H1 (cell line): ENCODE results near the gene RB1. TPM values are rescaled to one million over a fixed set of nuclear protein-coding genes. Genes with fewer than 3 reads are reported as not detected.

Experiments
- CTCF ChIA-PET: fragments of 300-600 bp; sonication (Branson Sonifier 250); formaldehyde crosslinking; loops from one replicate; lab custom pipeline; 2021; ENCODE audit not compliant: partially characterized antibody; lab: Charles Lee
- POLR2A ChIA-PET: fragments of 300-600 bp; sonication (Branson Sonifier 250); formaldehyde crosslinking; loops from one replicate; lab custom pipeline; 2021; ENCODE audit warnings: inconsistent platforms; ENCODE audit not compliant: partially characterized antibody; lab: Charles Lee
- DNase-seq, 2 experiments: peaks; one replicate each; pipeline versions ENCODE4 v3.0.0 to v3.0.0-alpha.2; 2010 to 2022; ENCODE audit warnings: low spot score in 2 of 2, low read depth in 1 of 2, mixed read lengths in 1 of 2
- FAIRE-seq: peaks from 2 replicates; lab custom pipeline; 2011; peaks lifted over from hg19 to GRCh38; lab: Jason Lieb, UNC
- H2AFZ ChIP-seq: 2 replicates; pipeline ENCODE4 v1.8.1; 2012; ENCODE audit warnings: low read length, inconsistent platforms
- H2AK5ac ChIP-seq: 2 replicates; pipeline ENCODE4 v1.6.1; 2013; ENCODE audit warnings: low read depth, low read length
- H2BK120ac ChIP-seq: replicated peaks from 2 replicates; pipeline ENCODE3; 2013; ENCODE audit warnings: low read depth, low read length, inconsistent platforms
- H2BK12ac ChIP-seq: 2 replicates; pipeline ENCODE4 v1.6.1; 2013; ENCODE audit warnings: low read depth, low read length
- H2BK15ac ChIP-seq: 2 replicates; pipeline ENCODE4 v1.6.1; 2013; ENCODE audit warnings: low read length
- H2BK20ac ChIP-seq: 2 replicates; pipeline ENCODE4 v1.6.1; 2013; ENCODE audit warnings: low read length
- H2BK5ac ChIP-seq: 2 replicates; pipeline ENCODE4 v1.6.1; 2013; ENCODE audit warnings: low read depth, low read length
- H3K14ac ChIP-seq: 2 replicates; pipeline ENCODE4 v1.6.1; 2013; ENCODE audit warnings: inconsistent platforms; ENCODE audit not compliant: insufficient read length
- H3K18ac ChIP-seq: 2 replicates; pipeline ENCODE4 v1.6.1; 2013; ENCODE audit warnings: low read length; ENCODE audit errors: extremely low read depth
- H3K23ac ChIP-seq: 2 replicates; pipeline ENCODE4 v1.6.1; 2013; ENCODE audit warnings: inconsistent platforms; ENCODE audit not compliant: insufficient read length
- H3K23me2 ChIP-seq: 2 replicates; pipeline ENCODE4 v1.6.1; 2013; ENCODE audit warnings: low read depth, low read length
- H3K27ac ChIP-seq: 2 replicates; pipeline ENCODE4 v1.6.1; 2011; ENCODE audit warnings: low read depth, low read length, inconsistent platforms
- H3K27me3 ChIP-seq, 4 experiments: replicated peaks in 1 of 4; 1 replicate in 1 of 4; 2 replicates in 3 of 4; pipeline versions ENCODE4 v1.6.1 to v1.8.1; 2011 to 2013; ENCODE audit warnings: low read length in 3 of 4, mild to moderate bottlenecking in 3 of 4, inconsistent platforms in 2 of 4, mixed read lengths in 2 of 4, moderate library complexity in 1 of 4; ENCODE audit not compliant: control insufficient read depth in 3 of 4, insufficient read depth in 3 of 4; ENCODE audit errors: extremely low read depth in 1 of 4
- H3K36me3 ChIP-seq, 4 experiments: 2 replicates each; pipeline versions ENCODE4 v1.6.1 to v1.8.1; 2011 to 2013; ENCODE audit warnings: mild to moderate bottlenecking in 4 of 4, low read length in 3 of 4, moderate library complexity in 2 of 4, control low read depth in 1 of 4, inconsistent platforms in 1 of 4; ENCODE audit not compliant: insufficient read depth in 4 of 4, control insufficient read depth in 2 of 4
- H3K4ac ChIP-seq: replicated peaks from 2 replicates; pipeline ENCODE3; 2013; ENCODE audit warnings: low read length, low read depth, mixed read lengths, inconsistent platforms; ENCODE audit not compliant: insufficient read length
- H3K4me1 ChIP-seq, 4 experiments: replicated peaks in 1 of 4; 1 replicate in 1 of 4; 2 replicates in 3 of 4; pipeline versions ENCODE4 v1.6.1 to v1.8.1; 2011 to 2013; ENCODE audit warnings: low read length in 3 of 4, inconsistent platforms in 2 of 4, mixed read lengths in 1 of 4; ENCODE audit not compliant: insufficient read depth in 4 of 4, control insufficient read depth in 3 of 4
- H3K4me2 ChIP-seq, 2 experiments: 2 replicates each; pipeline versions ENCODE4 v1.6.1 to v1.8.1; 2011 to 2013; ENCODE audit warnings: low read depth in 2 of 2, low read length in 2 of 2, control low read depth in 1 of 2, inconsistent platforms in 1 of 2, mild to moderate bottlenecking in 1 of 2; ENCODE audit not compliant: insufficient read depth in 1 of 2
- H3K4me3 ChIP-seq, 4 experiments: fragments of 200-600, 300-600 bp in 1 of 4; sonication (generic), shearing (Covaris generic), sonication (Bioruptor Twin) in 1 of 4; 2 replicates each; pipeline versions ENCODE4 v1.5.1 to v1.8.1; 2011 to 2016; ENCODE audit warnings: low read length in 4 of 4, low read depth in 3 of 4, control low read depth in 2 of 4, inconsistent platforms in 2 of 4, mild to moderate bottlenecking in 2 of 4, mixed read lengths in 1 of 4, moderate library complexity in 1 of 4; ENCODE audit not compliant: insufficient read depth in 2 of 4; ENCODE audit errors: extremely low read depth in 1 of 4
- H3K56ac ChIP-seq: replicated peaks from 2 replicates; pipeline ENCODE3; 2013; ENCODE audit warnings: low read depth, mild to moderate bottlenecking, mixed read lengths, low read length, inconsistent platforms; ENCODE audit not compliant: insufficient read length
- H3K79me1 ChIP-seq: 2 replicates; pipeline ENCODE4 v1.6.1; 2013; ENCODE audit warnings: low read depth, low read length, control low read depth
- H3K79me2 ChIP-seq, 2 experiments: 2 replicates each; pipeline versions ENCODE4 v1.6.1 to v1.8.1; 2012 to 2013; ENCODE audit warnings: low read length in 2 of 2, mild to moderate bottlenecking in 2 of 2, inconsistent platforms in 1 of 2; ENCODE audit not compliant: insufficient read depth in 2 of 2, control insufficient read depth in 1 of 2
- H3K9ac ChIP-seq, 4 experiments: replicated peaks in 1 of 4; 1 replicate in 1 of 4; 2 replicates in 3 of 4; pipeline versions ENCODE4 v1.6.1 to v1.8.1; 2011 to 2013; ENCODE audit warnings: low read depth in 3 of 4, low read length in 3 of 4, control low read depth in 2 of 4, mild to moderate bottlenecking in 2 of 4, moderate library complexity in 2 of 4, inconsistent platforms in 1 of 4; ENCODE audit errors: extremely low read depth in 1 of 4
- H3K9me3 ChIP-seq, 2 experiments: 2 replicates each; pipeline versions ENCODE4 v1.6.1 to v1.8.1; 2012 to 2013; ENCODE audit warnings: mild to moderate bottlenecking in 2 of 2, moderate library complexity in 2 of 2, control low read depth in 1 of 2, inconsistent platforms in 1 of 2, low read depth in 1 of 2, low read length in 1 of 2, mixed read lengths in 1 of 2; ENCODE audit not compliant: insufficient read depth in 2 of 2
- H4K20me1 ChIP-seq, 2 experiments: replicated peaks in 1 of 2; 2 replicates each; pipeline versions ENCODE3 to v1.8.1; 2011 to 2013; ENCODE audit warnings: inconsistent platforms in 2 of 2, low read length in 2 of 2, mild to moderate bottlenecking in 1 of 2; ENCODE audit not compliant: insufficient read depth in 2 of 2, control insufficient read depth in 1 of 2
- H4K5ac ChIP-seq: 2 replicates; pipeline ENCODE4 v1.6.1; 2013; ENCODE audit warnings: low read length, low read depth, mixed read lengths, inconsistent platforms; ENCODE audit not compliant: insufficient read length
- H4K8ac ChIP-seq: 2 replicates; pipeline ENCODE4 v1.8.0; 2013; ENCODE audit warnings: mild to moderate bottlenecking, moderate library complexity, low read length, inconsistent platforms; ENCODE audit not compliant: insufficient read depth; ENCODE audit errors: extremely low read depth
- H4K91ac ChIP-seq: replicated peaks from 2 replicates; pipeline ENCODE3; 2013; ENCODE audit warnings: low read length, mixed read lengths, inconsistent platforms; ENCODE audit not compliant: insufficient read length
- BRCA1 ChIP-seq: IDR thresholded peaks from 2 replicates; pipeline ENCODE4 v1.6.1; 2012; ENCODE audit warnings: low read depth, low read length, improper control_type of control experiment
- CREB1 ChIP-seq: IDR thresholded peaks from 2 replicates; pipeline ENCODE4 v1.6.1; 2012; ENCODE audit warnings: inconsistent platforms
- CTBP2 ChIP-seq: IDR thresholded peaks from 2 replicates; pipeline ENCODE4 v1.7.0; 2011; ENCODE audit warnings: borderline replicate concordance, mild to moderate bottlenecking, moderate library complexity, mixed read lengths, low read length; ENCODE audit not compliant: insufficient read depth, insufficient read length
- EZH2 ChIP-seq: fragments of 200-600 bp; sonication (generic); IDR thresholded peaks from 2 replicates; pipeline ENCODE4 v1.7.1; 2012; ENCODE audit warnings: low read depth, mild to moderate bottlenecking, moderate library complexity, low read length, inconsistent platforms; ENCODE audit not compliant: severe bottlenecking
- JUN ChIP-seq: IDR thresholded peaks from 2 replicates; pipeline ENCODE4 v1.6.1; 2011; ENCODE audit warnings: low read depth, mild to moderate bottlenecking, improper control_type of control experiment, low read length
- JUND ChIP-seq: IDR thresholded peaks from 2 replicates; pipeline ENCODE4 v1.6.1; 2011; ENCODE audit warnings: mild to moderate bottlenecking, improper control_type of control experiment, low read length
- KDM4A ChIP-seq: IDR thresholded peaks from one replicate; pipeline ENCODE4 v1.7.1; 2012; ENCODE audit warnings: low read depth, mild to moderate bottlenecking, moderate library complexity, low read length, inconsistent platforms; ENCODE audit not compliant: severe bottlenecking
- MAFK ChIP-seq: IDR thresholded peaks from 2 replicates; pipeline ENCODE4 v1.6.1; 2012; ENCODE audit warnings: low read depth, mild to moderate bottlenecking, improper control_type of control experiment, low read length
- POU5F1 ChIP-seq: IDR thresholded peaks from 2 replicates; pipeline ENCODE4 v1.6.1; 2011; ENCODE audit warnings: low read depth, mild to moderate bottlenecking, low read length, moderate library complexity
- RBBP5 ChIP-seq: IDR thresholded peaks from 2 replicates; pipeline ENCODE4 v1.7.1; 2012; ENCODE audit warnings: low read depth, mild to moderate bottlenecking, inconsistent platforms, low read length, moderate library complexity, borderline replicate concordance
- SIN3A ChIP-seq, 2 experiments: IDR thresholded peaks in 1 of 2; conservative IDR thresholded peaks in 1 of 2; 2 replicates each; pipeline ENCODE4 v1.6.1; 2011 to 2012; ENCODE audit warnings: low read length in 2 of 2, improper control_type of control experiment in 1 of 2, low read depth in 1 of 2, mild to moderate bottlenecking in 1 of 2
- TAF7 ChIP-seq: optimal IDR thresholded peaks from 2 replicates; pipeline ENCODE3; 2011; ENCODE audit warnings: low read depth, mild to moderate bottlenecking, inconsistent platforms, low read length, moderate library complexity, borderline replicate concordance
- TEAD4 ChIP-seq: IDR thresholded peaks from 2 replicates; pipeline ENCODE4 v1.6.1; 2012; ENCODE audit warnings: low read depth, low read length, inconsistent platforms, mixed read lengths
- YY1 ChIP-seq: IDR thresholded peaks from 2 replicates; pipeline ENCODE4 v1.6.1; 2011; ENCODE audit warnings: low read depth, mild to moderate bottlenecking, low read length
- WGBS, 2 experiments: shearing (Covaris generic) in 1 of 2; methylation state at CpG; one replicate each; pipeline versions ENCODE4 v1.1.6 to v1.1.7; 2013 to 2015; ENCODE audit warnings: low lambda C conversion rate in 2 of 2, mixed read lengths in 2 of 2, inconsistent platforms in 1 of 2, low coverage in 1 of 2, missing lambda C conversion rate in 1 of 2; ENCODE audit not compliant: insufficient replicate concordance in 2 of 2, insufficient coverage in 1 of 2, insufficient read length in 1 of 2; ENCODE audit errors: extremely low coverage in 1 of 2, missing lambda C conversion rate in 1 of 2; 5-methylcytosine and 5-hydroxymethylcytosine counted together
- polyA plus RNA-seq, 7 experiments: library from polyadenylated mRNA; depleted of rRNA in 3 of 7; stranded (reverse) in 5 of 7; unstranded in 2 of 7; fragments of >200 nt in 5 of 7; fragments of 200-250 nt in 2 of 7; gene quantifications; 1 replicate in 5 of 7; 2 replicates in 1 of 7; 4 replicates in 1 of 7; pipeline versions ENCODE4 v1.2.1 to v1.2.3, GENCODE V29; 2011 to 2013; ENCODE audit warnings: missing spikeins in 2 of 7, mixed read lengths in 2 of 7
- total RNA-seq: library from RNA; stranded (reverse); fragmentation: NEBNext Ultra II Directional; extraction: Animal tissue kit (Norgen Biotek cat#: 25700); gene quantifications from 2 replicates; pipeline ENCODE4 v1.2.1, GENCODE V29; 2021

RB1 gene
- total and polyA plus RNA-seq, 2 of the 8 experiments (the other 6 are each of a cell fraction or from before 2014, with no cell fraction given), result 4.1 to 17.5 TPM

DNA sequence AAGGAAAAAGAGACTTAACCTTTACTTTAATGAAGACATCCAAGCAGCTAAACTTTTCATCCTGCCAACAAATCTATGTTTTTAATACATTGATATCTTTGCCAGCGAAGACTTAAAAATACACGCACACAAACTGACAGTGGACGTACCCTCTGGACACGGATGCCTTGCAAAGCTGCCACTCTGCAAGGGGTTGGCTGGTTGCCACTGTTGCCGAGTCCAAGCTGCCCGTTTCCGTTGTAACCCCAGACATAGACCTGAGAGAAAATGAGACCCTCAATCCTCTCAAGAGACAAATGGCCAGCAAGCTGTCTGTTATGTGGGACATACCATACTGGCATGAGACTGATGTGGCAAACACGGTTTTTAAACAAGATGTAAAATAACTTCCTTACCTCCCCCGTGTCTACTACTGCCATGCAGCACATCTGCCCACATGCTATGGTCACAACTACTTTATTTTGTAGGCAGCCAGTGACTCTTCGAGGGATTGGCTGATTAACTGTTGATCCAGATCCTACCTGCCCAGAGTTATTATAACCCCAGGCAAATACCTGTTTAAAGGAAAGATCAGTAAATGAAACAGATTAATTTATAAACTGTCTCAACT lies 208.2 kb downstream of the RB1 start:
- no peak overlapping the region for H3K14ac ChIP-seq
- H3K79me1 ChIP-seq, result no peaks in the 10 kb centered on the region
- H3K18ac ChIP-seq, result no peak overlapping the region
- H3K9ac ChIP-seq, result no peak overlapping the region
- H4K8ac ChIP-seq, result no peak overlapping the region
- FAIRE-seq, result no peak
- POLR2A ChIA-PET, result no interaction called here
- no peaks in the 10 kb centered on the region for H3K23me2 ChIP-seq
- no peak overlapping the region for H4K5ac ChIP-seq
- H3K56ac ChIP-seq, result no peak overlapping the region
- CTCF ChIA-PET, result interaction anchor here (1.1 kb wide), 1 partner anchor 9 kb away, joined by 5 read pairs; no protein-coding TSS in a partner anchor
- H3K4ac ChIP-seq, result no peak overlapping the region
- no peak overlapping the region for H2BK5ac ChIP-seq
- no peak overlapping the region for H2AFZ ChIP-seq
- no peak overlapping the region for H2BK12ac ChIP-seq
- H2AK5ac ChIP-seq, result no peak overlapping the region
- no peak overlapping the region for H3K23ac ChIP-seq
- no peaks in the 10 kb centered on the region for H3K79me2 ChIP-seq
- 94% methylated on average over 10 of the region's 10 CpGs; no CpG with 5 or more reads in 1 of the 2 experiments for WGBS, 2 experiments
- H3K27ac ChIP-seq, result no peak overlapping the region
- H3K27me3 ChIP-seq, result no peaks in the 10 kb centered on the region
- H2BK15ac ChIP-seq, result no peak overlapping the region
- H3K4me1 ChIP-seq, result no peaks in the 10 kb centered on the region
- no peaks in the 10 kb centered on the region for H4K20me1 ChIP-seq
- H2BK120ac ChIP-seq, result no peak overlapping the region
- DNase-seq, result no peak
- H3K4me2 ChIP-seq, result no peak overlapping the region
- H3K36me3 ChIP-seq, result peaks cover 0 to 9% (median 0%) of the 10 kb centered on the region in 4 experiments; a peak in 2 of 8 replicates
- H4K91ac ChIP-seq, result no peak overlapping the region
- H3K9me3 ChIP-seq, result no peaks in the 10 kb centered on the region
- no peak overlapping the region for H2BK20ac ChIP-seq
- no peak overlapping the region for H3K4me3 ChIP-seq
- TF ChIP-seq YY1 (no peak), SIN3A (conservative IDR thresholded peaks at IDR 0.05 in 1 of 2, IDR thresholded peaks at IDR 0.05 in 1 of 2; ENCODE audit: low read depth in 1 of 2, low read length in 2 of 2) (no peak), RBBP5 (no peak), POU5F1 (no peak), BRCA1 (no peak), TAF7 (no peak), KDM4A (no peak), JUND (no peak), TEAD4 (no peak), CTBP2 (no peak), MAFK (no peak), EZH2 (no peak), JUN (no peak), CREB1 (no peak)
